EL (cell line): Measurements from ENCODE around the gene CXCR3.
"Not testable (repeated sequence)": the region's sequence is repeated elsewhere in the genome, so short reads cannot be mapped to it uniquely, and the experiment has no call there.

ENCODE experiments used
- DNase-seq: peaks from one replicate; pipeline ENCODE4 v3.0.0-alpha.2; 2016

Gene CXCR3

DNA sequence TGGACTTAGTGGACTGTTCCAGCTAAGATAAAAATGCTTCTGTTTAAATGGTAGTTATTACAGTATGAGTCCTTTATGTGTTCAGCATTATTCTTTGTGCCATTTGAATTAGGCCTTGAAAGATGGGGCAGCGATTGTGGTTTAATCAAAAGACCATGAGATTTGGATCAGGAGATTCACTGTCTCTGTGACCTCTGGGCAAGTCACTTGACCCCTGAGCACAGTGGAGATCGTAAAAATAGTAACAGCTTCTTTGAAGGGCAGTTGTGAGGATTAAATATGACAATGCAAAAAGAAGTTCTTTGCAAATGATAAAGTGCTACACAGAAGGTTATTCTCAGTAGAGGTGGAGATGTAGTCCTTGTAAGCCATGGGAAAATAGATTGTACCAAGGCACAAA, 10.8 kb downstream of the CXCR3 start:
- no peak for DNase-seq

GRCh38 chrX:71606536-71607216, 11.6 kb downstream of the CXCR3 start:
- DNase-seq, result no peak

GRCh38 chrX:71604796-71605568, 13.3 kb downstream of the CXCR3 start:
- DNase-seq, result no peak

DNA sequence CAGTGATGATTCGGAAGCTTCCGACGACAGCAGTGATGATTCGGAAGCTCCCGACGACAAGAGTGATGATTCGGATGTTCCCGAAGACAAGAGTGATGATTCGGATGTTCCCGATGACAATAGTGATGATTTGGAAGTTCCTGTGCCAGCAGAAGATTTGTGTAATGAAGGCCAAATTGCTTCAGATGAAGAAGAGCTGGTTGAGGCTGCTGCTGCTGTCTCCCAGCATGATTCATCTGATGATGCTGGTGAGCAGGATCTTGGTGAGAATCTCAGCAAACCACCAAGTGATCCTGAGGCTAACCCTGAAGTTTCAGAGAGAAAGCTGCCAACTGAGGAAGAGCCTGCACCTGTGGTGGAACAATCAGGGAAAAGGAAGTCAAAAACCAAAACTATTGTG, 14.2 kb downstream of the CXCR3 start:
- no peak for DNase-seq

DNA sequence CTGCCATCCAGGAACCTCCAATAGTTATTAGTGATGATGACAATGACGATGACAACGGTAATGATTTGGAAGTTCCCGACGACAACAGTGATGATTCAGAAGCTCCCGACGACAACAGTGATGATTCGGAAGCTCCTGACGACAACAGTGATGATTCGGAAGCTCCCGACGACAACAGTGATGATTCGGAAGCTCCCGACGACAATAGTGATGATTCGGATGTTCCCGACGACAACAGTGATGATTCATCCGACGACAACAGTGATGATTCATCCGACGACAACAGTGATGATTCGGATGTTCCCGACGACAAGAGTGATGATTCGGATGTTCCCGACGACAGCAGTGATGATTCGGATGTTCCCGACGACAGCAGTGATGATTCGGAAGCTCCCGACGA, 14.7 kb downstream of the CXCR3 start:
- DNase-seq, result no peak

DNA sequence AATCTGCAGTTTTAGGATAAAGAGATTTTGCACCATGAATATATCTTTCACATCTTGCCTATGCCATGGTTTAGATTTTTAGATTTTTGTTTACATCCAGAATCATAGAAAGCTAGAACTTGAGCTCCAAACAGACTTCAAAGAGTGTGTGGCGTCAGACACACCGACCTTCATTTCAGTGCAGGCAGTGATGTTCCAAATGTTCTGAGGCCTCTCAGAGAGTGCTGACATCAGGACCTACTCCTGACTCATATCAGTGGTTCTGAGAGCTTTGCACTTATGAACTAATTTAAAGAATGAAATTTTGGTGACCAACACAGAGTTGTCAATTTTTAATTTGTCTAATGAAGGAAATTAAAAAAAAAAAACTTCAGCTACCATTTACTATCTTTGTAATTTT, 18.3 kb downstream of the CXCR3 start:
- DNase-seq, result no peak

DNA sequence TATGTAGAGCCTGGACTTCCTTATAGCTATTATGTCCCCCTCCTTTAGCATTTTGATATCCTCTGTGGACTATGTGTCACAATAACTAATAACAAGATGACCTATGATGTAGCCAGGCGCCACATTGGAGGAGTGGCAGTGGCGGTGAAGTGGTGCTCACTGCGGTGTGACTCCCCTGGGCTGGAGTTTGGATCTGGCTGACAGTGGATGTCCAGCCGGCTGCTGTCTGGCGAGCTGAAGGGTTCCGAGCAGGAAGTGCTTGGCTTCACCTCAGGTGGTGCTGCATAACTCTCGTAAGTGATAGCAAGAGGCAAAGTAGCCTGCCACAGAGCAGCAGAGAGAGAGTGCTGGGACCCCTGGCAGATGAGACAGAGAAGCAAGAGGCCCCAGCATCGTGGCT, 25.1 kb downstream of the CXCR3 start:
- not testable (repeated sequence) for DNase-seq

GRCh38 chrX:71586929-71587328, 31.4 kb downstream of the CXCR3 start:
- DNase-seq, result no peak

- DNase-seq, result no peak
Measured at GRCh38 chrX:71581210-71581609, 37.1 kb downstream of the CXCR3 start.

GRCh38 chrX:71579990-71580380, 38.3 kb downstream of the CXCR3 start:
- DNase-seq, result no peak

GRCh38 chrX:71579136-71579989, 38.9 kb downstream of the CXCR3 start:
- no peak for DNase-seq

DNA sequence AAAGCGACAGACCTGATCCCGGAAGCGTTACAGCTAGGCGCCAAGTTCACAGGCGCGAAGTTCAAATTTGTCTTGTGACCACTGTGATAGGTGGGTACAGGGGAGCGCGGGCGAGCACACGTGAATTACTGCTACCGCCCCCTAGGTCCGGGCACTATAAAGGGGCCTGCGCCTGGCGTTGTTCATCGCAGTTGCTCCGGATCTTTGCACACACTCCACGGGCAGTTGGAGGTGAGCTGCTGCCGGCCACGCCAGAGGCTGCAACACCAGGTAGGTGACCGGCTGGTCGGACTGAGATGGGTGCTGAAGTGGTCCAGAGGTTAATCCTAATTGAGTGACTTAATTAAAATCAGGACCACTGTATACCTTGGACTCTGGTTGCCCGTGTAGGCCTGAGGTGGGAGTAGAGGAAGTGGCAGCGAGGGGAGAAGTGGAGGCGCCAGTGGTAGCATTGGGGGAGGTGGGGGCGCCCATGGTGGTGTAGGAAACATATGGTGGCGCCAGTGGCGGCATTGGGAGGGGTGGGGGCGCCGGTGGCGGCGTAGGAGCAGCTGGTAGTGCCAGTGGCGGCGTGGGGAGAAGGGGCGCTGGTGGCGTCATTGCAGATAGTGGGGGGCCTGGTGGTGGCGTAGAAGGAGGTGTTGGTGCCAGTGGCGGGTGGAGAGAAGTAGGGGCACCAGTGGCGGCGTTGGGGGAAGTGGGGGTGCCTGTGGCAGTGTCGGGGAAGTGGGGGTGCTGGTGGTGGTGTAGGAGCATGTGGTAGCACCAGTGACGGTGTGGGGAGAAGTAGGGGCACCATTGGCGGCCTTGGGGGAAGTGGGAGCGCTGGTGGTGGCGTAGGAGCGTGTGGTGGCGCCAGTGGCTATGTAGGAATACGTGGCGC, 39.8 kb downstream of the CXCR3 start, which contains the start of gene GCNA:
GCNA (plus strand) TSS at position 185 of the 883 bp plus-strand sequence. CDS start 2,385 bp downstream, outside the sequence.
- DNase-seq, result no peak

DNA sequence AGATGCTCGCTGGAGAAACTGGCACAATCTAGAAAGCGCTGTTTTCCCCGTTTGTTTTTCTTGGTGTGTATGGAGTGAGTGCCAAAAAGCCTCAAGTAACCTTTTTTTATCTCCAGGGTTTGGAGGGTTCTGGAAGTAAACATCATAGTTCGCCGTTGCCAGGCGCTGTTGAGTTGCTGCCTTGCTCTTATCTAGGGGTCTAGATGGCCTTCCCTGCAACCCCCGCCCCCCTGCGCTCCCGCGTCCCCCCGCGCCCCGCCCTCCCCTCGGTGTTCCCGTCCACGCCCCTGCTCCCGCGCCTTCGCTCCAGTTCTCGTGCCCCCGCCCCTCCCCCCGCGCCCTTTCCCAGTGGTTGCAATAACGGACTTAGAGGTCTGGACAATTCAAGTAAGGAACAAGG, 40.6 kb downstream of the CXCR3 start:
- no peak for DNase-seq

- DNase-seq, result no peak
Measured at GRCh38 chrX:71573590-71573989, 44.7 kb downstream of the CXCR3 start.

DNA sequence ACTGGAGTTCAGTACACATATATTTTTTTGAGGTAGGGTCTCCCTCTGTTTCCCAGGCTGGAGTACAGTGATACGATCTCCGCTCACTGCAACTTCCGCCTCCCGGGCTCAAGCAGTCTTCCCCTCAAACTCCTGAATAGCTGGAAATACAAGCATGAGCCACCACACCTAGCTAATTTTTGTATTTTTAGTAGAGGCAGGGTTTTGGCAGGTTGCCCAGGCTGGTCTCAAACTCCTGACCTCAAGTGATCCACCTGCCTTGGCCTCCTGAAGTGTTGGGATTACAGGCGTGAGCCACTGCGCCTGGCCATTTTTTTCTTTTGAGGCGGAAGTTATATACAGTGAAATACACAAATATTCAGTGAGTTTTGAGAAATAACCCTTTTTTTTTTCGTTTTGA, 46.9 kb downstream of the CXCR3 start:
- not testable (repeated sequence) for DNase-seq
